ENCODE data around the gene KLK2. TPM values are rescaled to one million over a fixed set of nuclear protein-coding genes. Genes with fewer than 3 reads are reported as not detected.

Gene KLK2
- total RNA-seq, 1 donor from 2014 or later, result not detected

GRCh38 chr19:50835785-50836542 lies 37.3 kb upstream of the KLK2 start:
- Histone ChIP-seq H3K27me3 (ENCODE audit: control insufficient read depth, insufficient read depth, low read length) (peaks cover 4% of the 10 kb centered on the region), H3K36me3 (ENCODE audit: control insufficient read depth, insufficient read depth, low read length) (no peaks in the 10 kb centered on the region), H3K4me3 (ENCODE audit: low read depth, low read length) (peak overlapping the region; percentile 65)
- DNase-seq (ENCODE audit: low read depth), result no peak
- no peak for TF ChIP-seq CTCF (IDR thresholded peaks at IDR 0.05; ENCODE audit: insufficient read depth, low read length, poor library complexity, severe bottlenecking)

GRCh38 chr19:50836543-50837195 lies 36.6 kb upstream of the KLK2 start:
- Histone ChIP-seq H3K27me3 (ENCODE audit: control insufficient read depth, insufficient read depth, low read length) (peaks cover 4% of the 10 kb centered on the region), H3K4me3 (ENCODE audit: low read depth, low read length) (no peak overlapping the region), H3K36me3 (ENCODE audit: control insufficient read depth, insufficient read depth, low read length) (no peaks in the 10 kb centered on the region)
- no peak for DNase-seq (ENCODE audit: low read depth)
- no peak for TF ChIP-seq CTCF (IDR thresholded peaks at IDR 0.05; ENCODE audit: insufficient read depth, low read length, poor library complexity, severe bottlenecking)

- Histone ChIP-seq H3K27me3 (ENCODE audit: control insufficient read depth, insufficient read depth, low read length) (peaks cover 4% of the 10 kb centered on the region), H3K4me3 (ENCODE audit: low read depth, low read length) (no peak overlapping the region), H3K36me3 (ENCODE audit: control insufficient read depth, insufficient read depth, low read length) (no peaks in the 10 kb centered on the region)
- no peak for DNase-seq (ENCODE audit: low read depth)
- no peak for TF ChIP-seq CTCF (IDR thresholded peaks at IDR 0.05; ENCODE audit: insufficient read depth, low read length, poor library complexity, severe bottlenecking)
These were observed 35.9 kb upstream of the KLK2 start for GRCh38 chr19:50837300-50837699.

GRCh38 chr19:50838239-50838638 lies 35.0 kb upstream of the KLK2 start:
- Histone ChIP-seq H3K36me3 (ENCODE audit: control insufficient read depth, insufficient read depth, low read length) (no peaks in the 10 kb centered on the region), H3K4me3 (ENCODE audit: low read depth, low read length) (no peak overlapping the region), H3K27me3 (ENCODE audit: control insufficient read depth, insufficient read depth, low read length) (peaks cover 4% of the 10 kb centered on the region)
- DNase-seq (ENCODE audit: low read depth), result no peak
- peak; percentile 9 for TF ChIP-seq CTCF (IDR thresholded peaks at IDR 0.05; ENCODE audit: insufficient read depth, low read length, poor library complexity, severe bottlenecking)

GRCh38 chr19:50839712-50840655 lies 33.3 kb upstream of the KLK2 start:
- Histone ChIP-seq H3K4me3 (ENCODE audit: low read depth, low read length) (no peak overlapping the region), H3K36me3 (ENCODE audit: control insufficient read depth, insufficient read depth, low read length) (no peaks in the 10 kb centered on the region), H3K27me3 (ENCODE audit: control insufficient read depth, insufficient read depth, low read length) (peaks cover 4% of the 10 kb centered on the region)
- TF ChIP-seq CTCF (IDR thresholded peaks at IDR 0.05; ENCODE audit: insufficient read depth, low read length, poor library complexity, severe bottlenecking), result no peak
- DNase-seq (ENCODE audit: low read depth), result no peak
